Mesendoderm (in vitro differentiated cells): ENCODE data around the gene SLC19A3. TPM values are rescaled to one million over a fixed set of nuclear protein-coding genes. Genes with fewer than 3 reads are reported as not detected.

Experiments
- DNase-seq: peaks from one replicate; pipeline ENCODE4 v3.0.0; 2013
- H2AK5ac ChIP-seq: 2 replicates; pipeline ENCODE4 v1.6.1; 2013; ENCODE audit warnings: low read length, inconsistent platforms
- H2BK120ac ChIP-seq: 2 replicates; pipeline ENCODE4 v1.6.1; 2013; ENCODE audit warnings: low read depth, mild to moderate bottlenecking, low read length, moderate library complexity, mixed read lengths
- H2BK15ac ChIP-seq: replicated peaks from 2 replicates; pipeline ENCODE4 v1.6.1; 2013; ENCODE audit warnings: low read depth, mild to moderate bottlenecking, moderate library complexity
- H2BK5ac ChIP-seq: 2 replicates; pipeline ENCODE4 v1.6.1; 2013; ENCODE audit warnings: low read length, inconsistent platforms
- H3K18ac ChIP-seq: 2 replicates; pipeline ENCODE4 v1.6.1; 2013; ENCODE audit warnings: mild to moderate bottlenecking, low read length, mixed read lengths
- H3K23ac ChIP-seq: one replicate; pipeline ENCODE4 v1.6.1; 2013; ENCODE audit warnings: low read length
- H3K27ac ChIP-seq: 2 replicates; pipeline ENCODE4 v1.5.1; 2013; ENCODE audit warnings: low read depth, mild to moderate bottlenecking, inconsistent platforms, low read length, moderate library complexity
- H3K27me3 ChIP-seq: 2 replicates; pipeline ENCODE4 v1.6.1; 2013; ENCODE audit warnings: low read length, control low read depth, mild to moderate bottlenecking, inconsistent platforms; ENCODE audit not compliant: insufficient read depth, poor library complexity
- H3K36me3 ChIP-seq: 2 replicates; pipeline ENCODE4 v1.6.1; 2013; ENCODE audit warnings: low read length, inconsistent platforms; ENCODE audit not compliant: control insufficient read depth, insufficient read depth
- H3K4ac ChIP-seq: one replicate; pipeline ENCODE4 v1.6.1; 2013; ENCODE audit warnings: low read depth, mild to moderate bottlenecking, low read length, moderate library complexity
- H3K4me1 ChIP-seq: 2 replicates; pipeline ENCODE4 v1.6.1; 2013; ENCODE audit warnings: low read depth, low read length, inconsistent platforms; ENCODE audit not compliant: control insufficient read depth
- H3K4me2 ChIP-seq: 2 replicates; pipeline ENCODE4 v1.6.1; 2013; ENCODE audit warnings: low read length
- H3K4me3 ChIP-seq: 2 replicates; pipeline ENCODE4 v1.5.1; 2013; ENCODE audit warnings: mild to moderate bottlenecking, low read length
- H3K56ac ChIP-seq: one replicate; pipeline ENCODE4 v1.6.1; 2013; ENCODE audit warnings: low read length
- H3K79me1 ChIP-seq: 2 replicates; pipeline ENCODE4 v1.6.1; 2013; ENCODE audit warnings: low read length, inconsistent platforms
- H3K79me2 ChIP-seq: 2 replicates; pipeline ENCODE4 v1.6.1; 2013; ENCODE audit warnings: mild to moderate bottlenecking, low read length; ENCODE audit not compliant: control insufficient read depth, insufficient read depth
- H3K9ac ChIP-seq: 2 replicates; pipeline ENCODE4 v1.6.1; 2013; ENCODE audit warnings: low read length, inconsistent platforms
- H4K5ac ChIP-seq: one replicate; pipeline ENCODE4 v1.6.1; 2013; ENCODE audit warnings: low read length
- H4K8ac ChIP-seq: one replicate; pipeline ENCODE4 v1.6.1; 2013; ENCODE audit warnings: low read depth, mild to moderate bottlenecking, control low read depth, low read length, moderate library complexity
- WGBS: extraction: QIAGEN DNeasy Blood & Tissue Kit; methylation state at CpG from one replicate; pipeline ENCODE4 v1.1.7; 2013; ENCODE audit warnings: low lambda C conversion rate, missing lambda C conversion rate; ENCODE audit not compliant: insufficient coverage; ENCODE audit errors: extremely low coverage; 5-methylcytosine and 5-hydroxymethylcytosine counted together
- small RNA-seq: library from polyadenylated mRNA; stranded (forward); fragments of <200 nt; extraction: miRNeasy Mini kit (QIAGEN cat#:217004); gene quantifications from one replicate; pipeline ENCODE3, GENCODE V24; 2013; ENCODE audit not compliant: insufficient read depth

Gene SLC19A3

GRCh38 chr2:227634201-227634600, 83.6 kb downstream of the SLC19A3 start:
- Histone ChIP-seq H4K5ac (no peak overlapping the region), H3K36me3 (no peaks in the 10 kb centered on the region), H3K79me2 (no peaks in the 10 kb centered on the region), H4K8ac (no peak overlapping the region), H3K27me3 (no peaks in the 10 kb centered on the region), H3K4ac (no peak overlapping the region), H3K23ac (no peak overlapping the region), H3K56ac (no peak overlapping the region), H2BK15ac (no peak overlapping the region), H3K79me1 (no peaks in the 10 kb centered on the region), H2AK5ac (no peak overlapping the region), H3K18ac (no peak overlapping the region), H2BK5ac (no peak overlapping the region), H3K4me3 (no peak overlapping the region), H3K27ac (no peak overlapping the region), H2BK120ac (no peak overlapping the region), H3K9ac (no peak overlapping the region), H3K4me2 (no peak overlapping the region), H3K4me1 (no peaks in the 10 kb centered on the region)
- DNase-seq, result no peak
- no CpG with 5 or more reads among the region's 3 CpGs for whole genome bisulfite sequencing

Small RNA genes within 50 kb of the gene (small RNA-seq; reads per million reads assigned to genes)
- gene RNA5SP121, result not detected
